Measurements from ENCODE around the gene DDX50.

The DDX50 gene

DNA sequence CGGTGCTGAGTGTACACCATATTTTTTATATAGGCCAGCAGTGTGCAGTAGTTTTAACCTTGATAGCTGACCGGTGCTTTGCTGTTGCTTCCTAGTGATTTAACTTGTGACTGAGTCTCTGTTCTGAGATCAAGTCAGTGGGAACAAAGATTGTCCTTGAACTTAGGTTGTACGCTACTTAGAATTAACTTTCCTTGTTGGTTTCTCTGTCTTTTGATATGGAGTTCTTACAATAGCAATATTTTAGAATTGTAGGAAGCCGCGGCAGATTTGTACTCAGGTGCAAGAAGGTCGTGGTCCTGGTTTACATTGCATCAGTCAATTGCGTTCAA is 56.1 kb downstream of the DDX50 start:
- TF ChIP-seq, protein P1, sequence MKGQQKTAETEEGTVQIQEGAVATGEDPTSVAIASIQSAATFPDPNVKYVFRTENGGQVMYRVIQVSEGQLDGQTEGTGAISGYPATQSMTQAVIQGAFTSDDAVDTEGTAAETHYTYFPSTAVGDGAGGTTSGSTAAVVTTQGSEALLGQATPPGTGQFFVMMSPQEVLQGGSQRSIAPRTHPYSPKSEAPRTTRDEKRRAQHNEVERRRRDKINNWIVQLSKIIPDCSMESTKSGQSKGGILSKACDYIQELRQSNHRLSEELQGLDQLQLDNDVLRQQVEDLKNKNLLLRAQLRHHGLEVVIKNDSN (IDR thresholded peaks at IDR 0.05), result no peak
- TF ChIP-seq, protein P2, sequence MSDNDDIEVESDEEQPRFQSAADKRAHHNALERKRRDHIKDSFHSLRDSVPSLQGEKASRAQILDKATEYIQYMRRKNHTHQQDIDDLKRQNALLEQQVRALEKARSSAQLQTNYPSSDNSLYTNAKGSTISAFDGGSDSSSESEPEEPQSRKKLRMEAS (IDR thresholded peaks at IDR 0.05), result no peak
- TF ChIP-seq TAF1 (IDR thresholded peaks at IDR 0.05; ENCODE audit: low read depth) (no peak), NFIC (IDR thresholded peaks at IDR 0.05) (no peak), YY1 (IDR thresholded peaks at IDR 0.05; ENCODE audit: low read depth) (no peak), CREB1 (IDR thresholded peaks at IDR 0.05; ENCODE audit: low read depth) (no peak), FOXM1 (IDR thresholded peaks at IDR 0.05; ENCODE audit: borderline replicate concordance, low read depth) (no peak), EGR1 (IDR thresholded peaks at IDR 0.05) (no peak), CEBPB (IDR thresholded peaks at IDR 0.05) (no peak), ZBTB7A (IDR thresholded peaks at IDR 0.05; ENCODE audit: low read depth) (no peak), TEAD4 (IDR thresholded peaks at IDR 0.05) (no peak)

DNA sequence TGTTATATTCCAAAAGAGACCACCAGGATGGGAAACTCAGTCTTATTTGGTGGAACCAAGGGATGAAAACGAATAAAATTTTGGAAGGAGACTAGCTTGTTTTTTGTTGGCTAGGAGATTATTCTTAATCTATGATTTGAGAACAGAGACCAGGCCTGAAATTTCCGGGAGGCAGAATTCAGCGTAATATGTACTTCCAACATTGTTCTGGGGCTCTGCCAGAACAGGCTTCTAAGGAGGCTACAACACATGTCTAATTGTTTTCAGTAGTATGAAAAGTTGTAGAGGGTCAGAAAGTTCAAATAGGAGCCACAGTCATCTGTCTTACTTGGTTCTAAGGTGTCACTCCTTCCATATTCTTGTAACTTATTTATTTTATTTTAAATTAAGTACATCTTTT is 56.5 kb downstream of the DDX50 start:
- no peak for TF ChIP-seq EGR1 (IDR thresholded peaks at IDR 0.05)
- TF ChIP-seq CREB1 (IDR thresholded peaks at IDR 0.05; ENCODE audit: low read depth), result no peak
- TF ChIP-seq, protein P2 (IDR thresholded peaks at IDR 0.05), result no peak
- TF ChIP-seq TAF1 (IDR thresholded peaks at IDR 0.05; ENCODE audit: low read depth), result no peak

DNA sequence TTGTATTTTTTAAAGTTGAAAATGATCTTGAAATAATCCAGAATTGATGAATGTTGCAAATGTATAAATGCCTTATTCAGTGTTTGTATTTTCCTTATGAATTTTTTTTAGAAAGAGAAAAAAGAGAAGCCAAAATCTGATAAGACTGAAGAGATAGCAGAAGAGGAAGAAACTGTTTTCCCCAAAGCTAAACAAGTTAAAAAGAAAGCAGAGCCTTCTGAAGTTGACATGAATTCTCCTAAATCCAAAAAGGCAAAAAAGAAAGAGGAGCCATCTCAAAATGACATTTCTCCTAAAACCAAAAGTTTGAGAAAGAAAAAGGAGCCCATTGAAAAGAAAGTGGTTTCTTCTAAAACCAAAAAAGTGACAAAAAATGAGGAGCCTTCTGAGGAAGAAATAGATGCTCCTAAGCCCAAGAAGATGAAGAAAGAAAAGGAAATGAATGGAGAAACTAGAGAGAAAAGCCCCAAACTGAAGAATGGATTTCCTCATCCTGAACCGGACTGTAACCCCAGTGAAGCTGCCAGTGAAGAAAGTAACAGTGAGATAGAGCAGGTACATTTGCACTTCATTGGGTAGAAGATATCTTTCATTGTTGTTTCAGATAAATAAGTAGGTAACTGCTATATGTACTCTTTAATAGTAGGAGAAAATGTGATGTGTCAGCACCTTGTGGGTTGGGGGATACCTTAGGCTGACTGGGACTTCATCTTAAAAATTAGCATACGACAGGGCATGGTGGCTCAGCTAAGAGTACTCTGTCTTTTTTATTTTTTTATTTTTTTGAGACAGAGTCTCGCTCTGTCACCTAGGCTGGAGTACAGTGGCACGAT is 58.8 kb downstream of the DDX50 start:
- TF ChIP-seq FOXM1 (IDR thresholded peaks at IDR 0.05; ENCODE audit: borderline replicate concordance, low read depth) (no peak), YY1 (IDR thresholded peaks at IDR 0.05; ENCODE audit: low read depth) (no peak), TCF12 (IDR thresholded peaks at IDR 0.05; ENCODE audit: low read depth) (no peak), EP300 (IDR thresholded peaks at IDR 0.05; ENCODE audit: borderline replicate concordance) (no peak), TAF1 (IDR thresholded peaks at IDR 0.05; ENCODE audit: low read depth) (no peak)
- TF ChIP-seq, protein P2 (IDR thresholded peaks at IDR 0.05), result no peak
- TF ChIP-seq, protein P3, sequence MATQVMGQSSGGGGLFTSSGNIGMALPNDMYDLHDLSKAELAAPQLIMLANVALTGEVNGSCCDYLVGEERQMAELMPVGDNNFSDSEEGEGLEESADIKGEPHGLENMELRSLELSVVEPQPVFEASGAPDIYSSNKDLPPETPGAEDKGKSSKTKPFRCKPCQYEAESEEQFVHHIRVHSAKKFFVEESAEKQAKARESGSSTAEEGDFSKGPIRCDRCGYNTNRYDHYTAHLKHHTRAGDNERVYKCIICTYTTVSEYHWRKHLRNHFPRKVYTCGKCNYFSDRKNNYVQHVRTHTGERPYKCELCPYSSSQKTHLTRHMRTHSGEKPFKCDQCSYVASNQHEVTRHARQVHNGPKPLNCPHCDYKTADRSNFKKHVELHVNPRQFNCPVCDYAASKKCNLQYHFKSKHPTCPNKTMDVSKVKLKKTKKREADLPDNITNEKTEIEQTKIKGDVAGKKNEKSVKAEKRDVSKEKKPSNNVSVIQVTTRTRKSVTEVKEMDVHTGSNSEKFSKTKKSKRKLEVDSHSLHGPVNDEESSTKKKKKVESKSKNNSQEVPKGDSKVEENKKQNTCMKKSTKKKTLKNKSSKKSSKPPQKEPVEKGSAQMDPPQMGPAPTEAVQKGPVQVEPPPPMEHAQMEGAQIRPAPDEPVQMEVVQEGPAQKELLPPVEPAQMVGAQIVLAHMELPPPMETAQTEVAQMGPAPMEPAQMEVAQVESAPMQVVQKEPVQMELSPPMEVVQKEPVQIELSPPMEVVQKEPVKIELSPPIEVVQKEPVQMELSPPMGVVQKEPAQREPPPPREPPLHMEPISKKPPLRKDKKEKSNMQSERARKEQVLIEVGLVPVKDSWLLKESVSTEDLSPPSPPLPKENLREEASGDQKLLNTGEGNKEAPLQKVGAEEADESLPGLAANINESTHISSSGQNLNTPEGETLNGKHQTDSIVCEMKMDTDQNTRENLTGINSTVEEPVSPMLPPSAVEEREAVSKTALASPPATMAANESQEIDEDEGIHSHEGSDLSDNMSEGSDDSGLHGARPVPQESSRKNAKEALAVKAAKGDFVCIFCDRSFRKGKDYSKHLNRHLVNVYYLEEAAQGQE (IDR thresholded peaks at IDR 0.05; ENCODE audit: low read depth), result no peak

DNA sequence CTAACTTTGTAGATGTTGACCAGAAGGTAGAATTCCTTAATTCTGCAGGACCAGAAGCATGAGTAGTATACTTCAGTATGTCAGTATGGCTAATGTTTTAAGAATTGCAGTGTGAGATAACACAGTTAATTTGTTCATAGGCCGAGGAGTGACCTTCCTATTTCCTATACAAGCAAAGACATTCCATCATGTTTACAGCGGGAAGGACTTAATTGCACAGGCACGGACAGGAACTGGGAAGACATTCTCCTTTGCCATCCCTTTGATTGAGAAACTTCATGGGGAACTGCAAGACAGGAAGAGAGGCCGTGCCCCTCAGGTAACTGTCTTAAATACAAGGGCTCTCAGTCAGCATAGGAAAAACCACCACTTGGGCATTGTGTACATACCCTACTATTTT is 62.0 kb downstream of the DDX50 start:
- TF ChIP-seq, protein P1 (IDR thresholded peaks at IDR 0.05), result no peak
- TF ChIP-seq EP300 (IDR thresholded peaks at IDR 0.05; ENCODE audit: borderline replicate concordance), result no peak

DNA sequence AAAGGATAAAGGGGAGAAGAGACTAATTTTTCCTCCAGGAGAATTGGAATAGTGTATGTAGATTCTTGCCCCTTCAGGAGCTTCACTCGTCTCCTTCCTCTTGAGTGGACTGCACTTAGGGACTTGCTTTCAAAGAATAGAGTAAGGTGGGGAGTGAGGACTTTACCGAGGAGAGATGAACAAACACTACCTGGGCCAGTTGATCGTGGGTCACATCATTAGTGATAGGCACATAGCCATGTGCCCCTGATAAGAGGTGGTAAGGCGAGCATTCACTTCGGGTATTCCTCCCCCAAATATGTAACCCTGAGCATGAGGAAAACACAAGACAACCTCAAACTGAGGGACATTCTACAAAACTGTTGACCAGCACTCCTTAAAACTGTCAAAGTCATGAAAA is 72.9 kb downstream of the DDX50 start:
- no peak for TF ChIP-seq CREB1 (IDR thresholded peaks at IDR 0.05; ENCODE audit: low read depth)

DNA sequence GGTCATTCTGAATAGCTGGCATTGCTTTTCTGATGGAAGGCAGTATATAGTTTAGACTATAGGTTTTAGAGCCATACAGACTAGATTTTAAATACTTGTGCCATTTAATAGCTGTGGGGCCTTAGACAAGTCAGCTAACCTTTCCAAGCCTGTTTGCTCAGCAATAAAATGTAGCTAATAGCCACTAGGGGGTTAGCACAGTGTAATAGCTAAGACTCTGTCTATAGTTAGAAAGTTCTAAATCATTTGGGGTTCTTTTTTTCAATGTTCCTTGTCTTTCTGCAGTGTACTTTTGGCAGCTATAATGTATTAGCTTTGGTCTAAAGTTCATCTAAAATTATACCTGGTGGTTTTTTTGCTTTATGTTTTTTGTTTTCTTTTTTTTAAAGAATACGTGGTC is 80.0 kb downstream of the DDX50 start:
- TF ChIP-seq CREB1 (IDR thresholded peaks at IDR 0.05; ENCODE audit: low read depth), result no peak
- TF ChIP-seq, protein P1 (IDR thresholded peaks at IDR 0.05), result no peak

DNA sequence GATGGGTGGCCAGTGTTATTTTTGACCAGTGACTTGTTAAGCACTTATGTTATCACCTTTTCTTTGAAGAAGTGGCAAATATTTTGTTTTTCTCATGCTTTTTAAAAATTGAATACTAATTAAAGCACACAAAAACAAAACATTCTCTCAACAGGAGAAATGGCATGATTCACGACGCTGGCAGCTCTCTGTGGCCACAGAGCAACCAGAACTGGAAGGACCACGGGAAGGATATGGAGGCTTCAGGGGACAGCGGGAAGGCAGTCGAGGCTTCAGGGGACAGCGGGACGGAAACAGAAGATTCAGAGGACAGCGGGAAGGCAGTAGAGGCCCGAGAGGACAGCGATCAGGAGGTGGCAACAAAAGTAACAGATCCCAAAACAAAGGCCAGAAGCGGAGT is 81.3 kb downstream of the DDX50 start:
- no peak for TF ChIP-seq EGR1 (IDR thresholded peaks at IDR 0.05)
- TF ChIP-seq TCF12 (IDR thresholded peaks at IDR 0.05; ENCODE audit: low read depth), result no peak
- TF ChIP-seq, protein P3 (IDR thresholded peaks at IDR 0.05; ENCODE audit: low read depth), result no peak
- TF ChIP-seq, protein P2 (IDR thresholded peaks at IDR 0.05), result no peak
- TF ChIP-seq TAF1 (IDR thresholded peaks at IDR 0.05; ENCODE audit: low read depth), result no peak
- TF ChIP-seq, protein P1 (IDR thresholded peaks at IDR 0.05), result no peak
- no peak for TF ChIP-seq TEAD4 (IDR thresholded peaks at IDR 0.05)
- no peak for TF ChIP-seq CEBPB (IDR thresholded peaks at IDR 0.05)
- no peak for TF ChIP-seq ZBTB7A (IDR thresholded peaks at IDR 0.05; ENCODE audit: low read depth)
- TF ChIP-seq CREB1 (IDR thresholded peaks at IDR 0.05; ENCODE audit: low read depth), result no peak
- TF ChIP-seq RAD21 (IDR thresholded peaks at IDR 0.05; ENCODE audit: low read depth), result no peak
- no peak for TF ChIP-seq YY1 (IDR thresholded peaks at IDR 0.05; ENCODE audit: low read depth)
- TF ChIP-seq EP300 (IDR thresholded peaks at IDR 0.05; ENCODE audit: borderline replicate concordance), result no peak
- no peak for TF ChIP-seq NFIC (IDR thresholded peaks at IDR 0.05)
- no peak for TF ChIP-seq FOXM1 (IDR thresholded peaks at IDR 0.05; ENCODE audit: borderline replicate concordance, low read depth)
